Activated CD4-positive, alpha-beta memory T cell treated with anti-CD3 and anti-CD28 coated beads for 36 hours (primary cell): ENCODE measurements around the gene ADD3. TPM values are rescaled to one million over a fixed set of nuclear protein-coding genes. Genes with fewer than 3 reads are reported as not detected.
A peak's percentile ranks its signal among the peaks of the same experiment; 100 is the strongest.
"Not testable (repeated sequence)": the region's sequence is repeated elsewhere in the genome, so short reads cannot be mapped to it uniquely, and the experiment has no call there.

Source experiments
- CTCF ChIA-PET: fragments of 350-600 bp; sonication (Branson Sonifier 250); formaldehyde crosslinking; loops from one replicate; lab custom pipeline; 2021; ENCODE audit warnings: antibody characterized with exemption, inconsistent platforms; lab: Charles Lee
- POLR2A ChIA-PET: fragments of 350-600 bp; sonication (Branson Sonifier 250); formaldehyde crosslinking; loops from one replicate; lab custom pipeline; 2021; ENCODE audit warnings: antibody characterized with exemption; lab: Charles Lee
- DNase-seq: peaks from one replicate; pipeline ENCODE4 v3.0.0-alpha.2; 2020
- H3K27ac Mint-ChIP-seq: one replicate; pipeline ENCODE4 v1.8.0; 2021; ENCODE audit warnings: mixed read lengths
- H3K27me3 Mint-ChIP-seq: one replicate; pipeline ENCODE4 v1.8.0; 2021; ENCODE audit warnings: mixed read lengths
- H3K36me3 Mint-ChIP-seq: one replicate; pipeline ENCODE4 v1.8.0; 2021; ENCODE audit warnings: mixed read lengths
- H3K4me1 Mint-ChIP-seq: one replicate; pipeline ENCODE4 v1.8.0; 2021; ENCODE audit warnings: low read depth, mixed read lengths
- H3K4me3 Mint-ChIP-seq: one replicate; pipeline ENCODE4 v1.8.0; 2021; ENCODE audit warnings: mild to moderate bottlenecking, mixed read lengths
- H3K9me3 Mint-ChIP-seq: one replicate; pipeline ENCODE4 v1.8.0; 2021; ENCODE audit warnings: mixed read lengths
- intact Hi-C: fragments of 100-400 bp; cut with micrococcal nuclease; formaldehyde crosslinking; loops from one replicate; pipeline ENCODE4 v1.15.1; 2023
- total RNA-seq, 2 experiments: library from RNA; stranded (reverse); gene quantifications; one replicate each; pipeline ENCODE4 v1.2.3, GENCODE V29; 2021

Gene ADD3
- total RNA-seq, 2 experiments from 2014 or later = 92.3 to 93.3 TPM

DNA sequence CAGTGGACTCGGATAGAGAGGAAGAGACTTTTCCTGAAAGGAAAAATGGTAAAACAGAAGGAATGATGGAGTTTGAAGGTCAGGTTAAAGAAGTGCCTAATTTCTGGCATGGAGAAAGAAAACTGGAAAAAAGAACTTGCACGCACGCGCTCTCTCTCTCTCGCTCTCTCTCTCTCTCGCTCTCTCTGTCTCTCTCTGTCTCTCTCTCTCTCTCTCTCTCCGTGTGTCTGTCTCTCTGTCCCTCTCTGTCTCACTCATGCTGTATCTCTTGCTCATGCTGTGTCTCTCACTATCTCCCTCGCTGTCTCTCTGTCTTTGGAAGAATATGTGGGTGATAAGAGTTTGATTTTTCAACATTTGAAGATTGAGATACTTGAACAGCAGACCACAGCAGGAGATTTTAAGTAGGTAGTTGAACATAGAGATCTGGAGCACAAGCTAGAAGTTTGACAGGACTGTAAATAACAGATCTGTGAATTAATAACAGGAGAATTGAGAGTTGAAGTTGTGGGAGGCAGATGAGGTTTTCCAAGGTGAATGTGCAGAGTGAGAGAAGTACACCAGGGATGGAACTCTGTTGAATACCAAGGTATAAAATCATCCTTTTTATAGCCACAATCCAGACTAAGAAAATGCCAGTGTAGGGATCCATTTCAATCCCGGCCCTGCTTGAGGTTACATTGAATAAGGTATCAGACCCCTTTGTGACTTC lies 33.1 kb downstream of the ADD3 start:
- no peak overlapping the region for H3K4me3 Mint-ChIP-seq
- CTCF ChIA-PET = interaction anchor here (1.0 to 1.5 kb wide), 2 partner anchors 17 to 25 kb away, joined by 3 read pairs; no protein-coding TSS in a partner anchor

DNA sequence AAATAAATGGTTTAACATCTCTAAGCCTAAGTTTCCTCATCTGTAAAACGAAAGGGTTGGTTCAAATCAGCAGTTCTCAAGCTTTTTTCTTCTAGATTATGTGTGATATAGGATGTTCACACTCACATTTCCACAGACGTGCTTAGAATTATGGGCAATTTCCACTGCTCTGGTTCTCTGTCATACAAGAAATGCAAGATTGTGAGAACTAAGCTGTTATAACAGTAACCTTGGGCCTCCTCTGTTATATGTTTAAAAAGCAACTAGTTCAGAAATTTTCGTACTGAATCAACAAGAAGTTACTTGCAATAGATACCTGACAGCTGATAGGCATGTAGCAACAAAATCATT lies 33.7 kb downstream of the ADD3 start:
- intact Hi-C loops = loop anchor here (2.0 kb wide), 1 partner anchor 15 kb away; no protein-coding TSS in a partner anchor
- no peak for DNase-seq
- H3K27ac Mint-ChIP-seq = no peak overlapping the region
- H3K36me3 Mint-ChIP-seq = peaks cover 5% of the 10 kb centered on the region
- CTCF ChIA-PET = interaction anchor here (1.0 to 1.5 kb wide), 2 partner anchors 16 to 26 kb away, joined by 3 read pairs; no protein-coding TSS in a partner anchor
- no peaks in the 10 kb centered on the region for H3K9me3 Mint-ChIP-seq
- H3K4me3 Mint-ChIP-seq = no peak overlapping the region
- no peaks in the 10 kb centered on the region for H3K27me3 Mint-ChIP-seq
- POLR2A ChIA-PET = interaction anchor here (1.6 kb wide), 1 partner anchor 26 kb away, joined by 6 read pairs; no protein-coding TSS in a partner anchor
- H3K4me1 Mint-ChIP-seq = peaks cover 74% of the 10 kb centered on the region

More for the DNA sequence above, 33.1 kb downstream of the ADD3 start:
- POLR2A ChIA-PET = interaction anchor here (1.6 kb wide), 1 partner anchor 27 kb away, joined by 6 read pairs; no protein-coding TSS in a partner anchor
- Mint-ChIP-seq H3K27ac (peak overlapping the region; percentile 16), H3K27me3 (no peaks in the 10 kb centered on the region), H3K9me3 (no peaks in the 10 kb centered on the region), H3K36me3 (peaks cover 5% of the 10 kb centered on the region), H3K4me1 (peaks cover 76% of the 10 kb centered on the region)
- intact Hi-C loops = loop anchor here (2.0 kb wide), 1 partner anchor 16 kb away; no protein-coding TSS in a partner anchor
- no peak for DNase-seq

DNA sequence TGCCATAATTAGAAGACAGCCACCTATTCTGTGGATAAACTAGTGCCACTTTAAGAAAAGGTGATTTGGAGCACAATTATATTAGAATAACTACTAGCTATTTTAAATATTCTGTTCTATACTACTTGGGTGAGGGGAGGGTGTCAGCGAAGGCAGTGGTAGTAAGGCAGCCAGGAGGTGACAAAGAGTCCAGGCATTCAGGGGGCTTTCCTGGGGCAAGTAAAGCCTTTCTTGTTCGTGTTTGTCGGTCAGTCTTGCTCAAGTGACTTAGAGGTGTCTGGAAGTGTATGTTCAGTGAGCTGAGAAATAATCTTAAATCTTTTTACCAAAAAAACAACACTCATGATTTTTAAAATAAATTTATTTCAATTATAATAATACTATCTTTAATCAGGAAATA lies 34.4 kb downstream of the ADD3 start:
- Mint-ChIP-seq H3K36me3 (peaks cover 7% of the 10 kb centered on the region), H3K27me3 (no peaks in the 10 kb centered on the region), H3K4me3 (no peak overlapping the region), H3K9me3 (peaks cover 2% of the 10 kb centered on the region), H3K27ac (no peak overlapping the region), H3K4me1 (peaks cover 71% of the 10 kb centered on the region)
- no peak for DNase-seq
- intact Hi-C loops = no loop called here
- POLR2A ChIA-PET = interaction anchor here (1.6 kb wide), 1 partner anchor 26 kb away, joined by 6 read pairs; no protein-coding TSS in a partner anchor
- CTCF ChIA-PET = interaction anchor here (1.0 to 1.5 kb wide), 2 partner anchors 15 to 27 kb away, joined by 3 read pairs; no protein-coding TSS in a partner anchor

DNA sequence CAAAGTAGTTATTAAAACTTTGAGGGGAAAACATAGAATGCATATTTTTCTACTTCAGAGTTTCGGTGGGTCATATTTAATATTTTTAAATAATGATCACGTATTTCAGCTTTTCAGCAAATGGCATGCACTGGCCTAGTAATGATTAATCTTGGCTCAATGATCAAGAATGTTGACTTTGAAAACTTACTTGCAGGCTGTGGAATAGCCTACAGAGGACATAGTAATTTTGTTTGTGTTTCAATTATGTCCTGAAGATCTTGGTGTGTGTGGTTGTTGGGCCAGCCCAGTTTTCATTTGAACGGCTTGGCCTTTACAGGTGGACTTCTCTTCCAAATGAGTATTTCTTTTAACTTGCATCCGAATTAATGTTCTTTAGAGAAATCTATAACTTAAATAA lies 35.1 kb downstream of the ADD3 start:
- H3K9me3 Mint-ChIP-seq = peaks cover 5% of the 10 kb centered on the region
- no peaks in the 10 kb centered on the region for H3K27me3 Mint-ChIP-seq
- ChIA-PET POLR2A (no interaction called here), CTCF (no interaction called here)
- peaks cover 70% of the 10 kb centered on the region for H3K4me1 Mint-ChIP-seq
- DNase-seq = no peak
- no peak overlapping the region for H3K27ac Mint-ChIP-seq
- intact Hi-C loops = no loop called here
- no peak overlapping the region for H3K4me3 Mint-ChIP-seq
- peaks cover 10% of the 10 kb centered on the region for H3K36me3 Mint-ChIP-seq

DNA sequence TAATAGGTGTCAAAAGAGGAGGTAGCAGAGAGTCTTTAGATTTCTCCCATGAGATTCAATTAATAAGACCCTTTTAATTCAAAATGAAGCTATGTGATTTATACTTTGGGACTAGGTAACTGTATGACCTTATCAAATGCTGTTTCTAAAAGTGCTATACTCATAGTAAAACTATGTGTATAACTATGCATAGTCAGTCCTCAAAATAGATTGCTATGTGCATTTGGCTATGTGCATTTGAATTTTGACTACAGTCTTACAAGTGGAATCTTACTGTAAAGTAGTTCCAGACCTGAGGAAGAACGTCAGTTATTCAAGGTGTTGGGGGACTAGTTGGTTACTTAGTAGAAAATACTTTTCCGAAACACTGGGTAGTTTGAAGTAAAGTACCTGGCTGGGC lies 36.9 kb downstream of the ADD3 start:
- Mint-ChIP-seq H3K4me3 (peak overlapping the region; percentile 36), H3K27ac (peak overlapping the region; percentile 72), H3K4me1 (peaks cover 72% of the 10 kb centered on the region), H3K9me3 (peaks cover 20% of the 10 kb centered on the region), H3K36me3 (peaks cover 24% of the 10 kb centered on the region), H3K27me3 (no peaks in the 10 kb centered on the region)
- ChIA-PET CTCF (interaction anchor here (1.0 to 3.0 kb wide), 5 partner anchors 8 to 59 kb away, joined by 3 to 14 read pairs (median 4); no protein-coding TSS in a partner anchor), POLR2A (interaction anchor here (1.2 kb wide), 2 partner anchors 36 to 37 kb away, joined by 3 read pairs; partner anchors contain the start of gene ADD3)
- intact Hi-C loops = no loop called here
- DNase-seq = no peak

DNA sequence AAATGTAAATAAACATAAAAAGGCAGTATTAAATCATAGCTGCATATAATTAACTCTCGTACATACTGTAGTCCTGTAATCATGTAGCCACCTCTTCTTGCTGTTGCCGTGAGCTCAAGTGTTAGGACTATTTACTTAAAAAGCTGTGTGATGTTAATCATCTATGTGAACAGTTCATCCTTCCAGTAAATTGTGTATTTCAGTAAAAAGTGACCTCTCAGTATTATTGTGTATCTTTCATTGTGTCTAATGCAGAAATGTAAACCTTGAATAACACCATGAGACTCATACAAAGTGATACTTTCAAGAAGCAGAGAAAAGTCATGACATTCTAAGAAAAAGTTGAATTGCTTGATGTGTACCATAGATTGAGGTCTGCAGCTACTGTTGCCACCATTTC lies 38.0 kb downstream of the ADD3 start:
- Mint-ChIP-seq H3K36me3 (peaks cover 34% of the 10 kb centered on the region), H3K27ac (peak overlapping the region; percentile 59), H3K4me1 (peaks cover 72% of the 10 kb centered on the region), H3K27me3 (no peaks in the 10 kb centered on the region), H3K9me3 (peaks cover 31% of the 10 kb centered on the region), H3K4me3 (peak overlapping the region; percentile 23)
- DNase-seq = no peak
- ChIA-PET CTCF (interaction anchor here (0.6 to 3.0 kb wide), 6 partner anchors 10 to 58 kb away, joined by 3 to 14 read pairs (median 4); no protein-coding TSS in a partner anchor), POLR2A (interaction anchor here (0.7 to 1.3 kb wide), 7 partner anchors 9 to 43 kb away, joined by 3 to 6 read pairs (median 3); partner anchors contain the start of gene ADD3)
- intact Hi-C loops = loop anchor here (1.0 kb wide), 2 partner anchors 10 to 35 kb away; no protein-coding TSS in a partner anchor

DNA sequence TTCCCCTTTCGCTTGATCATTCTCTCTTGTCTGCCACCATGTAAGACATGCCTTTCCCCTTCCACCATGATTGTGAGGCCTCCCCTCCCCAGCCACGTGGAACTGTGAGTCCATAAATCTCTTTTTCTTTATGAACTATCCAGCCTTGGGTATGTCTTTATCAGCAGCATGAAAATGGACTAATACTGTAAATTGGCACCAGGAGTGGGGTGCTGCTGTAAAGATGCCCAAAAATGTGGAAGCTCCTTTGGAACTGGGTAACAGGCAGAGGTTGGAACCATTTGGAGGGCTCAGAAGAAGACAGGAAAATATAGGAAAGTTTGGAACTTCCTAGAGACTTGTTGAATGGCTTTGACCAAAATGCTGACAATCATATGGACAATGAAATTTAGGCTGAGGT lies 40.4 kb downstream of the ADD3 start:
- ChIA-PET POLR2A (interaction anchor here (1.7 kb wide), 1 partner anchor 10 kb away, joined by 5 read pairs; no protein-coding TSS in a partner anchor), CTCF (interaction anchor here (0.7 kb wide), 1 partner anchor 10 kb away, joined by 3 read pairs; no protein-coding TSS in a partner anchor)
- H3K27ac Mint-ChIP-seq, DNase-seq, H3K27me3 Mint-ChIP-seq, intact Hi-C loops, H3K4me3 Mint-ChIP-seq: not testable (repeated sequence)
- Mint-ChIP-seq H3K36me3 (peaks cover 37% of the 10 kb centered on the region), H3K9me3 (peaks cover 35% of the 10 kb centered on the region), H3K4me1 (peaks cover 78% of the 10 kb centered on the region)

DNA sequence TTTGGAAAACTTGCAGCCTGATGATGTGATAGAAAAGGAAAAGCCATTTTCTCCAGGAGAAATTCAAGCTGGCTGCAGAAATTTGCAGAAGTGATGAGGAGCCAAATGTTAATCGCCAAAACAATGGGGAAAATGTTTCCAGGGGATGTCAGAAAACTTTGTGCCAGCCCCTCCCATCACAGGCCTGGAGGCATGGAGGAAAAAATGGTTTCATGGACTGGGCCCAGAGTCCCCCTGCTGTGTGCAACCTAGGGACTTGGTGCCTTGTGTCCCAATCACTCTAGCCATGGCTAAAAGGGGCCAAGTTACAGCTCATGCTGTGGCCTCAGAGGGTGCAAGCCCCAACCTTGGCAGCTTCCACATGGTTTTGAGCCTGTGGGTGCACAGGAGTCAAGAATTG lies 41.0 kb downstream of the ADD3 start:
- peaks cover 35% of the 10 kb centered on the region for H3K9me3 Mint-ChIP-seq
- H3K27ac Mint-ChIP-seq = no peak overlapping the region
- ChIA-PET POLR2A (interaction anchor here (1.7 kb wide), 1 partner anchor 9 kb away, joined by 5 read pairs; no protein-coding TSS in a partner anchor), CTCF (no interaction called here)
- H3K36me3 Mint-ChIP-seq = peaks cover 35% of the 10 kb centered on the region
- DNase-seq = no peak
- H3K4me3 Mint-ChIP-seq = no peak overlapping the region
- peaks cover 78% of the 10 kb centered on the region for H3K4me1 Mint-ChIP-seq
- intact Hi-C loops = no loop called here
- no peaks in the 10 kb centered on the region for H3K27me3 Mint-ChIP-seq

DNA sequence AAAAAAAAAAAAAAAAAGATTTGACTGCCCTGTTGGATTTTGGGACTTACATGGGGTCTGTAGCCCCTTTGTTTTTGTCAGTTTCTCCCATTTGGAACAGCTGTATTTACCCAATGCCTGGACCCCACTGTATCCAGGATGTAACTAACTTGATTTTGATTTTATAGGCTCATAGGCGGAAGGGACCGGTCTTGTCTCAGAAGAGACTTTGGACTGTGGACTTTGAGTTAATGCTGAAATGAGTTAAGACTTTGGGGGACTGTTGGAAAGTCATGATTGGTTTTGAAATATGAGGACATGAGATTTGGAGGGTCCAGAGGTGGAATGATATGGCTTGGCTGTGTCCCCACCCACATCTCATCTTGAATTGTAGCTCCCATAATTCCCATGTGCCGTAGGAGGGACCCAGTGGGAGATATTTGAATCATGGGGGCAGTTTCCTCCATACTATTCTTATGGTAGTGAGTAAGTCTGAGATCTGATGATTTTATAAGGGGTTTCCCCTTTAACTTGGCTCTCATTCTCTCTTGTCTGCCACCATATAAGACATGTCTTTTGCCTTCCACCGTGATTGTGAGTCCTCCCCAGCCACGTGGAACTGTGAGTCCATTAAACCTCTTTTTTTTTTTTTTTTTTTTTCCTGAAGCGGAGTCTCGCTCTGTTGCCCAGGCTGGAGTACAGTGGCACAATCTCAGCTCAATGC lies 42.3 kb downstream of the ADD3 start:
- POLR2A ChIA-PET, DNase-seq, intact Hi-C loops, CTCF ChIA-PET, H3K4me3 Mint-ChIP-seq, H3K27me3 Mint-ChIP-seq: not testable (repeated sequence)
- peaks cover 34% of the 10 kb centered on the region for H3K36me3 Mint-ChIP-seq
- H3K9me3 Mint-ChIP-seq = peaks cover 35% of the 10 kb centered on the region
- H3K4me1 Mint-ChIP-seq = peaks cover 72% of the 10 kb centered on the region
- peak overlapping the region; percentile 63 for H3K27ac Mint-ChIP-seq

DNA sequence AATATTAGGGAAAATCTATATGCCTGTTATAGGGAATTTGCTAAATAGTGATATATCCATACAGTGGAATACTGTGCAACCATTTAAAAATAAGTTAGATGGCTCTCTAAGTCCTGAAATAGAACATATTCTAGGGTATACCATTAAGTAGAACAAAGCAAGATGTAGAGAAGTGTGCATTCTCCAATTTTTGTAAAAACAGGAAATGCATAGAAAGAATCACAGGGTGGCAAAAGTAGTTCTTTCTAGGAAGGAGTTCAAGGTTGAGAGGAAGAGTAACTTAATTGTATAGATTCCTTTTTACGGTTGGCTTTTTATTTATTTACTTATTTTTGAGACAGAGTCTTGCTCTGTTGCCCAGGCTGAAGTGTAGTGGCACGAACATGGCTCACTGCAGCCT lies 43.7 kb downstream of the ADD3 start:
- Mint-ChIP-seq H3K4me1 (peaks cover 75% of the 10 kb centered on the region), H3K4me3 (no peak overlapping the region), H3K27me3 (no peaks in the 10 kb centered on the region), H3K36me3 (peaks cover 34% of the 10 kb centered on the region), H3K9me3 (peaks cover 35% of the 10 kb centered on the region), H3K27ac (no peak overlapping the region)
- intact Hi-C loops = no loop called here
- no peak for DNase-seq
- CTCF ChIA-PET = no interaction called here
- POLR2A ChIA-PET = no interaction called here

DNA sequence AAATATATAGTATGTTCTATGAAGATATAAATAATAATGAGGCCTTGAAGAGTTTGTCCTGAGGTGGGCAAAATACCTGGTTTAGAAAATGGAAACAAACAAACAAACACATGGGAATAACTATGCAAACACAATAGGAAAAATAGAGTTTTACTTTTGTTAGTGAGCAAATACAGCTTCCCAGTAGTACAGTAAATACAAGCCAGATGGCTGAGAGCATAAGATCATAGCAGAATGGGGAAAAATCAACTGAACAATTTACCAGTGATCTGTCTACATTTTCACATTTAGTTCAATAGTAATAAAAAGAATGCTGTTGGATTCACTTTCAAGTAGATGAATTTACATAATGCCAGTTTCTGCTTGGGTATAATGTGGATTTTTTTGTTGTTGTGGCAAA lies 45.1 kb downstream of the ADD3 start:
- H3K36me3 Mint-ChIP-seq = peaks cover 30% of the 10 kb centered on the region
- CTCF ChIA-PET = interaction anchor here (0.9 to 1.6 kb wide), 4 partner anchors 8 to 75 kb away, joined by 3 to 4 read pairs (median 3); no protein-coding TSS in a partner anchor
- POLR2A ChIA-PET = interaction anchor here (0.8 kb wide), 2 partner anchors 8 to 169 kb away, joined by 3 read pairs; no protein-coding TSS in a partner anchor
- no peak overlapping the region for H3K4me3 Mint-ChIP-seq
- peak overlapping the region; percentile 21 for H3K27ac Mint-ChIP-seq
- no peak for DNase-seq
- intact Hi-C loops = loop anchor here (2.0 kb wide), 1 partner anchor 14 kb away; no protein-coding TSS in a partner anchor
- no peaks in the 10 kb centered on the region for H3K27me3 Mint-ChIP-seq
- H3K4me1 Mint-ChIP-seq = peaks cover 84% of the 10 kb centered on the region
- peaks cover 29% of the 10 kb centered on the region for H3K9me3 Mint-ChIP-seq
